HFFc6 (cell line): ENCODE data around the gene SLC6A18. TPM values are rescaled to one million over a fixed set of nuclear protein-coding genes. Genes with fewer than 3 reads are reported as not detected.
"Not testable (repeated sequence)": the region's sequence is repeated elsewhere in the genome, so short reads cannot be mapped to it uniquely, and the experiment has no call there.

Experiments
- DNase-seq: peaks from one replicate; pipeline ENCODE4 v3.0.0-alpha.2; 2018
- H3K27ac Mint-ChIP-seq: 2 replicates; pipeline ENCODE4 v1.8.0; 2020; ENCODE audit warnings: mild to moderate bottlenecking, mixed read lengths
- H3K27me3 Mint-ChIP-seq: 2 replicates; pipeline ENCODE4 v1.8.0; 2021; ENCODE audit warnings: mild to moderate bottlenecking, moderate library complexity, mixed read lengths; ENCODE audit not compliant: insufficient read depth
- H3K36me3 Mint-ChIP-seq: 2 replicates; pipeline ENCODE4 v1.8.0; 2021; ENCODE audit warnings: low read depth, mixed read lengths
- H3K4me1 Mint-ChIP-seq: 2 replicates; pipeline ENCODE4 v1.8.0; 2020; ENCODE audit warnings: low read depth, mixed read lengths
- H3K4me3 Mint-ChIP-seq: 2 replicates; pipeline ENCODE4 v1.8.0; 2020; ENCODE audit warnings: mild to moderate bottlenecking, moderate library complexity, mixed read lengths
- H3K9me3 Mint-ChIP-seq: 2 replicates; pipeline ENCODE4 v1.8.0; 2020; ENCODE audit warnings: mild to moderate bottlenecking, mixed read lengths
- CTCF ChIP-seq: fragments of 200-600 bp; sonication (generic); IDR thresholded peaks from 2 replicates; pipeline ENCODE4 v1.5.0; 2021; ENCODE audit warnings: antibody characterized with exemption, mild to moderate bottlenecking
- total RNA-seq, 6 experiments: library from RNA; stranded (reverse); fragmentation: NEBNext Ultra II Directional; extraction: Animal tissue kit (Norgen Biotek cat#: 25700); gene quantifications; 2 replicates in 1 of 6; 3 replicates in 5 of 6; pipeline ENCODE4 v1.2.3, GENCODE V29; 2021

The SLC6A18 gene
- total RNA-seq, 6 experiments from 2014 or later = not detected

- H3K9me3 Mint-ChIP-seq = peaks cover 35% of the 10 kb centered on the region; the same call in 1 of the 2 replicates
- peaks cover 7% of the 10 kb centered on the region; the same call in 1 of the 2 replicates for H3K36me3 Mint-ChIP-seq
- no peaks in the 10 kb centered on the region for H3K4me1 Mint-ChIP-seq
- H3K4me3 Mint-ChIP-seq = no peak overlapping the region
- no peak for DNase-seq
- peaks cover 7% of the 10 kb centered on the region for H3K27me3 Mint-ChIP-seq
- no peak overlapping the region for H3K27ac Mint-ChIP-seq
- no peak for TF ChIP-seq CTCF
These were observed 39.8 kb downstream of the SLC6A18 start for GRCh38 chr5:1265026-1265425.

- peaks cover 28% of the 10 kb centered on the region for H3K9me3 Mint-ChIP-seq
- no peak overlapping the region for H3K27ac Mint-ChIP-seq
- no peak for TF ChIP-seq CTCF
- peaks cover 7% of the 10 kb centered on the region; the same call in 1 of the 2 replicates for H3K36me3 Mint-ChIP-seq
- no peak overlapping the region for H3K4me3 Mint-ChIP-seq
- no peak for DNase-seq
- H3K27me3 Mint-ChIP-seq = peaks cover 5% of the 10 kb centered on the region
- H3K4me1 Mint-ChIP-seq = no peaks in the 10 kb centered on the region
These were observed 40.6 kb downstream of the SLC6A18 start for GRCh38 chr5:1265461-1266455.

GRCh38 chr5:1266791-1267190 lies 41.6 kb downstream of the SLC6A18 start:
- Mint-ChIP-seq H3K9me3 (peaks cover 23% of the 10 kb centered on the region), H3K36me3 (peaks cover 7% of the 10 kb centered on the region; the same call in 1 of the 2 replicates), H3K27me3 (peaks cover 4% of the 10 kb centered on the region), H3K4me1 (no peaks in the 10 kb centered on the region), H3K4me3 (no peak overlapping the region), H3K27ac (no peak overlapping the region)
- no peak for DNase-seq
- no peak for TF ChIP-seq CTCF

GRCh38 chr5:1267464-1267863 lies 42.3 kb downstream of the SLC6A18 start:
- DNase-seq, H3K27ac Mint-ChIP-seq, H3K4me3 Mint-ChIP-seq, H3K27me3 Mint-ChIP-seq, H3K4me1 Mint-ChIP-seq, H3K36me3 Mint-ChIP-seq: not testable (repeated sequence)
- peaks cover 20% of the 10 kb centered on the region for H3K9me3 Mint-ChIP-seq

GRCh38 chr5:1268056-1268455 lies 42.9 kb downstream of the SLC6A18 start:
- Mint-ChIP-seq H3K9me3 (peaks cover 14% of the 10 kb centered on the region), H3K27me3 (peaks cover 4% of the 10 kb centered on the region), H3K4me1 (no peaks in the 10 kb centered on the region), H3K4me3 (no peak overlapping the region), H3K36me3 (no peaks in the 10 kb centered on the region), H3K27ac (no peak overlapping the region)
- no peak for DNase-seq
- no peak for TF ChIP-seq CTCF

GRCh38 chr5:1268666-1269065 lies 43.5 kb downstream of the SLC6A18 start:
- peaks cover 13% of the 10 kb centered on the region for H3K9me3 Mint-ChIP-seq
- no peaks in the 10 kb centered on the region for H3K4me1 Mint-ChIP-seq
- no peaks in the 10 kb centered on the region for H3K36me3 Mint-ChIP-seq
- DNase-seq = no peak
- peaks cover 4% of the 10 kb centered on the region for H3K27me3 Mint-ChIP-seq
- H3K27ac Mint-ChIP-seq = no peak overlapping the region
- no peak overlapping the region for H3K4me3 Mint-ChIP-seq
- TF ChIP-seq CTCF = no peak
